Activated naive CD8-positive, alpha-beta T cell (primary cell): ENCODE data around the gene GPR176.

ENCODE experiments used
- H3K27ac Mint-ChIP-seq: one replicate; pipeline ENCODE4 v1.8.0; 2021; ENCODE audit warnings: mixed read lengths
- H3K27me3 Mint-ChIP-seq: one replicate; pipeline ENCODE4 v1.8.0; 2021; ENCODE audit warnings: mixed read lengths
- H3K36me3 Mint-ChIP-seq: one replicate; pipeline ENCODE4 v1.8.0; 2021; ENCODE audit warnings: mixed read lengths
- H3K4me1 Mint-ChIP-seq: one replicate; pipeline ENCODE4 v1.8.0; 2021; ENCODE audit warnings: low read depth, mixed read lengths
- H3K4me3 Mint-ChIP-seq: one replicate; pipeline ENCODE4 v1.8.0; 2021; ENCODE audit warnings: mild to moderate bottlenecking, mixed read lengths
- H3K9me3 Mint-ChIP-seq: one replicate; pipeline ENCODE4 v1.8.0; 2021; ENCODE audit warnings: low read depth, mixed read lengths

The GPR176 gene, protein sequence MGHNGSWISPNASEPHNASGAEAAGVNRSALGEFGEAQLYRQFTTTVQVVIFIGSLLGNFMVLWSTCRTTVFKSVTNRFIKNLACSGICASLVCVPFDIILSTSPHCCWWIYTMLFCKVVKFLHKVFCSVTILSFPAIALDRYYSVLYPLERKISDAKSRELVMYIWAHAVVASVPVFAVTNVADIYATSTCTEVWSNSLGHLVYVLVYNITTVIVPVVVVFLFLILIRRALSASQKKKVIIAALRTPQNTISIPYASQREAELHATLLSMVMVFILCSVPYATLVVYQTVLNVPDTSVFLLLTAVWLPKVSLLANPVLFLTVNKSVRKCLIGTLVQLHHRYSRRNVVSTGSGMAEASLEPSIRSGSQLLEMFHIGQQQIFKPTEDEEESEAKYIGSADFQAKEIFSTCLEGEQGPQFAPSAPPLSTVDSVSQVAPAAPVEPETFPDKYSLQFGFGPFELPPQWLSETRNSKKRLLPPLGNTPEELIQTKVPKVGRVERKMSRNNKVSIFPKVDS

DNA sequence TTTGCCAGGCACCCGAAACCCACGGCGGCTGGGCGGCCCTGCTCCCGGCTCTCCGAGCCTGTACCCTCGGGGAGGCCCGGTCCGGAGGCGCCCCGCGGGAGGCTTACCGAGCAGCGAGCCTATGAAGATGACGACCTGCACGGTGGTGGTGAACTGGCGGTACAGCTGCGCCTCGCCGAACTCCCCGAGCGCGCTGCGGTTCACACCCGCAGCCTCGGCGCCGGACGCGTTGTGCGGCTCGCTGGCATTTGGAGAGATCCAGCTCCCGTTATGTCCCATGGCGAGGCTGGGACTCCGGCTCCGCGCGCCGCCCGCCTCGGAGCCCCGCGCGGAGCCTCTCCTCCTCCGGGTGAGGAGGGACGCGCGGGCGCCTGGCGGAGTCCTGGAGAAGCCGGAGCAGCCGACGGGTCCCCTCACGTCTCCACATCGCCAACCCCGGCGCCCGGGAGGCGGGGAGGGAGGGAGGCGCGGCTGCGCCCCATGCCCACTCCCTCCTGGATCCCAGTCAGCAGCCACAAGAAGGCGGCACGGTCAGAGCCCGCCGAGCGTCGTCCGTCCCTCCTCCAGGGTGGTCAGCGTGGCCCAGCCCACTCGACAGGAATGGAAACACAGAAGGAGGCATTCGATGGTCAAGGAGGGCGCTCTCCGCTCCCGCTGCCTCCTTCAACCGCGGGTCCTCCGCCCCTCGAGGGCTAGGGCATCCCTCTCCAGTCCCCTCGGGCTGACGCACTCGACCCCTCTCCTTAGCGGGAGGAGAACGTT is at the start of gene GPR176:
Gene GPR176 (minus strand): TSS at position 519 of the 762 bp plus-strand sequence. CDS start 240 bp downstream, at position 279.
- Mint-ChIP-seq H3K27ac (peak within 1 kb of the TSS; percentile 85), H3K9me3 (no peaks in the 10 kb centered on the region), H3K36me3 (peaks cover 2% of the 10 kb centered on the region), H3K4me1 (peaks cover 12% of the 10 kb centered on the region), H3K4me3 (peak within 1 kb of the TSS; percentile 86), H3K27me3 (peaks cover 11% of the 10 kb centered on the region)

- Mint-ChIP-seq H3K27me3 (no peaks in the 10 kb centered on the region), H3K9me3 (no peaks in the 10 kb centered on the region), H3K4me3 (no peak overlapping the region), H3K4me1 (peaks cover 2% of the 10 kb centered on the region), H3K36me3 (peaks cover 26% of the 10 kb centered on the region), H3K27ac (no peak overlapping the region)
Observed at GRCh38 chr15:39969002-39969394, 48.9 kb upstream of the GPR176 start.

- H3K27ac Mint-ChIP-seq: peak overlapping the region; percentile 41
- peaks cover 22% of the 10 kb centered on the region for H3K36me3 Mint-ChIP-seq
- H3K9me3 Mint-ChIP-seq: no peaks in the 10 kb centered on the region
- peaks cover 2% of the 10 kb centered on the region for H3K4me1 Mint-ChIP-seq
- no peak overlapping the region for H3K4me3 Mint-ChIP-seq
- no peaks in the 10 kb centered on the region for H3K27me3 Mint-ChIP-seq
Observed at GRCh38 chr15:39968273-39969001, 48.4 kb upstream of the GPR176 start.

GRCh38 chr15:39966521-39966920 is 46.5 kb upstream of the GPR176 start:
- Mint-ChIP-seq H3K9me3 (no peaks in the 10 kb centered on the region), H3K27ac (no peak overlapping the region), H3K4me3 (no peak overlapping the region), H3K27me3 (no peaks in the 10 kb centered on the region), H3K36me3 (peaks cover 27% of the 10 kb centered on the region), H3K4me1 (peaks cover 2% of the 10 kb centered on the region)

DNA sequence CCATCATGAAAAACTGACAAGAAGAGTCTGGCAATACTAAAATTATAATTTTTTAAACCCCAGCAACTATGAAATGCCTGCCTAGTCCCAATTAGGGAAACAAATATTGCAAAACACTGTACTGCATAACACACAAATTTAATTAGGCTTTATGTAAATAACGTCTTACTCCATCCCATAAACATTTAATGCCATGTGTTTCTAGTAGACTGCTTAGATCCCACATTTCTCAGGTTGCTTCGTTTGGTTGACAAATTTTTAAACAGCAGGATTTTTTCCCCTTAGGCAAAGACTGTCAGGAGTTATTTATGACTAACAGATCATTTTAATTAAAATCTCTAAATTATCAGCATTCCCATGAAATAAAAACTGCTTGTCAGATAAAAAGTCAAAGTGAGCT is 43.7 kb upstream of the GPR176 start:
- H3K27ac Mint-ChIP-seq: no peak overlapping the region
- no peaks in the 10 kb centered on the region for H3K27me3 Mint-ChIP-seq
- peaks cover 25% of the 10 kb centered on the region for H3K36me3 Mint-ChIP-seq
- H3K9me3 Mint-ChIP-seq: no peaks in the 10 kb centered on the region
- H3K4me3 Mint-ChIP-seq: no peak overlapping the region
- H3K4me1 Mint-ChIP-seq: peaks cover 2% of the 10 kb centered on the region

DNA sequence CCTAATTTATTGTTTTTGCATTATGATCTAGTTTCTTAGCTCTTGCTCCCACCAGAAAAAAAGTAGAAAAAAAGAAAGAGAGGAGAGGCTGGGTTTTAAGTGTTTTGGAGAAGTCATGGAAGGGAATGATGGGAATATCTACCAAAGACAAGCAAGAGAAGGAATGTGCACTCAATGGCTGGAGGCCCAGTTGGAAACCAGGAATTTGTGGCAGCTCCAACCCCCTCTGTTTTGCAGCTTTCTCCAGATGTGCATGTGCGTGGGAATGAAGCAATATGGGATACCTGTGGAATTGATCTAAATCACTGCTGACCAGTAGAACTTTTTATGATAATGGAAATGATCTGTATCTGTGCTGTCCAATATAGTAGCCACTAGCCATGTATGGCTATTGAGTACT is 41.0 kb upstream of the GPR176 start:
- Mint-ChIP-seq H3K27me3 (no peaks in the 10 kb centered on the region), H3K9me3 (no peaks in the 10 kb centered on the region), H3K27ac (no peak overlapping the region), H3K4me3 (no peak overlapping the region), H3K36me3 (peaks cover 30% of the 10 kb centered on the region), H3K4me1 (no peaks in the 10 kb centered on the region)

DNA sequence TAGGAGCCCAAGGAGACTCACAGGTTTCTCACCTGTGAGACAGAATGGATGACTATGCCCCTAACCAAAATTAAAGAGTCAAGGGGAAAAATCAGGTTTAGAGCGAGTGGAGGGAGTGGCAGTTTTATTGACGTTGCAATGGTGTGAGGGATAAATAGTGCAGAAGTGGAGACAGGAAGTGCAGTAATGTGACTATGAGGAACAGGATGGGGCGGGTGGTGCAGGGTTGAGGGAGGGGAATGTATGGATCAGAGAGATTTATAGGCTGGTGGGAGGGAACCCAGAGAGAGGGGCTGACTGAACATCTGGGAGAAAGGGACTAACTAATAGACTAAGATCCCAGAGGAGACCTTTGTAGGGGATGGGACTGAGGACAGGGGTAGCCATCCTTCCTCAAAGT is 40.3 kb upstream of the GPR176 start:
- H3K4me3 Mint-ChIP-seq: no peak overlapping the region
- no peaks in the 10 kb centered on the region for H3K9me3 Mint-ChIP-seq
- H3K27me3 Mint-ChIP-seq: no peaks in the 10 kb centered on the region
- H3K4me1 Mint-ChIP-seq: no peaks in the 10 kb centered on the region
- H3K27ac Mint-ChIP-seq: no peak overlapping the region
- peaks cover 28% of the 10 kb centered on the region for H3K36me3 Mint-ChIP-seq

DNA sequence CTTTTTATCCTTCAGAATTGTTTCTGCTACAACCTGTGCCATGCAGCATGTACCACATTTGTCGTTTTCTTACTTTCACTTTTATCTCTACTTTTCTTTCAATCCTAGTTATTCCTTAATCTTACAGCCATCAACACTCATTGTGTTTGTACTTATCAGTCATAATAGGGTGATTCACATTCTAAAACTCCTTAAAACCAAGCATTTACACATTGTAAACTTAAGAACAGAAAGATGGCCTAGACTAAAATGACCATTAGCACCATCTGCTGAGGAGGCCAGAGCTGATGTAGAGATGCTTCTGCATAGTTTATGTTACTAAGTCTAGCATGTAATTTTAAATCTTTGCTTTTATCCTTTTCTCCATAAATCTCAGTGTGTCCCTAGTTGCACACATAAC is 39.3 kb upstream of the GPR176 start:
- H3K27ac Mint-ChIP-seq: no peak overlapping the region
- H3K4me1 Mint-ChIP-seq: no peaks in the 10 kb centered on the region
- peaks cover 30% of the 10 kb centered on the region for H3K36me3 Mint-ChIP-seq
- H3K4me3 Mint-ChIP-seq: no peak overlapping the region
- H3K9me3 Mint-ChIP-seq: no peaks in the 10 kb centered on the region
- no peaks in the 10 kb centered on the region for H3K27me3 Mint-ChIP-seq

DNA sequence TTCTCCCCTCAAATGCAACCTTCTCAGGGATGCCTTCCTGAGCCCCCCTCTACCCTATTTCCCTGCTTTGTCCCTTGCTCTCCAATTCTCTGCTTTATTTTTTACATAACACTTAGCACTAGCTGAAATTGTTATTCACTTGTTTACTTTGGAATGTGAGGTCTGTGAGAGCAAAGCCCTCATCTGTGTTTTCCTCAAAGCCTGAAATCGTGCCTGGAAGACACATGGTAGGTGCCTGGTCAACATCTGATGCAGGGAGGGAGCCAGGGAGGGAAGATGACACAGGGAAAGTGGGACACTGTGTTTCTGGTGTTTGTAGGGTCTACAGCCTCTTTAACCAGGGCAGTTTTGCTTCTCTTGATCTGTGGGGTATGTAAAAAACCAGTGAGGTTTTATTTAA is 37.4 kb upstream of the GPR176 start:
- Mint-ChIP-seq H3K27me3 (no peaks in the 10 kb centered on the region), H3K4me3 (no peak overlapping the region), H3K27ac (no peak overlapping the region), H3K36me3 (peaks cover 32% of the 10 kb centered on the region), H3K4me1 (no peaks in the 10 kb centered on the region), H3K9me3 (no peaks in the 10 kb centered on the region)

- Mint-ChIP-seq H3K4me3 (no peak overlapping the region), H3K9me3 (no peaks in the 10 kb centered on the region), H3K27me3 (no peaks in the 10 kb centered on the region), H3K27ac (no peak overlapping the region), H3K36me3 (peaks cover 42% of the 10 kb centered on the region), H3K4me1 (no peaks in the 10 kb centered on the region)
Observed at GRCh38 chr15:39953521-39953920, 33.5 kb upstream of the GPR176 start.

GRCh38 chr15:39951561-39951960 is 31.5 kb upstream of the GPR176 start:
- H3K4me3 Mint-ChIP-seq: no peak overlapping the region
- H3K27me3 Mint-ChIP-seq: no peaks in the 10 kb centered on the region
- H3K36me3 Mint-ChIP-seq: peaks cover 29% of the 10 kb centered on the region
- no peak overlapping the region for H3K27ac Mint-ChIP-seq
- no peaks in the 10 kb centered on the region for H3K4me1 Mint-ChIP-seq
- H3K9me3 Mint-ChIP-seq: no peaks in the 10 kb centered on the region

- H3K36me3 Mint-ChIP-seq: peaks cover 32% of the 10 kb centered on the region
- no peak overlapping the region for H3K4me3 Mint-ChIP-seq
Observed at GRCh38 chr15:39948817-39949216, 28.8 kb upstream of the GPR176 start.

DNA sequence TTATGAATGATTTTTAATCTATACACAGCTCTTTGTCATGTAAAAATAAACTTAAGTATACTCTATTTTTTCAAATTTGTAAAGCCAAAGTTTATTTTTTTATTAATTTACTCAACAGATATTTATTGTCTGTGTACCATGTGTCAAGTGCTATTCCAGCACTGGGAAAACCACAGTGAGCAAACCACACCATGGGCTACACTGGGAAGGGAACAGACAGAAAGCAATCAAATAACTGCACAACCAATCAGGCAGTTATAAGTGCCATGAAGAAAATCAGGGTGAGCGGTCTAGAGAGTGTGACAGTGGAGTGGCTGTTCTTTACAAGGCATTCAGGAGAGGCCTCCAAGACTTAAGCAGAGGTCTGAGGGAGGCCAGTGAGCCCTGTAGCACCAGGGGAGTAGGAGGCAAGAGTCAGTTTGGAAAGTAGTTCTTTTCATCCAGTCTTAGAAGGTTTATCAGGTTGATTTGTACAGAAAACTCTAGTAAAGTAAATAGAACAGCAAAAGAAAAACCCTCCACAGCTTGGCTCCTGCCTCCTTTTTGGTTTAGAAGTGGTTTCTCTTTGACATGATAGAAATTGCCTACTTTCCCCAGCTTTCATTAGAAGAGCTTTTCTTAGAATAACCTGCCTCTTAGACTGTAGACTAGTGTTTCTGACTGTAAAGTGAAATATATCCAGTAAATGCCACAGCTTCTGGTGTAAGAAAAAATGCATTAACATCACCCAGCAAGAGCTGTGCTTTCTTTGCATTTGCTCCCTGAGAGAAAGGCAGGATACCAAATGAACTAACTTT is 27.5 kb upstream of the GPR176 start:
- H3K9me3 Mint-ChIP-seq: no peaks in the 10 kb centered on the region
- H3K27ac Mint-ChIP-seq: no peak overlapping the region
- H3K36me3 Mint-ChIP-seq: peaks cover 26% of the 10 kb centered on the region
- H3K4me3 Mint-ChIP-seq: no peak overlapping the region
- H3K27me3 Mint-ChIP-seq: no peaks in the 10 kb centered on the region
- H3K4me1 Mint-ChIP-seq: no peaks in the 10 kb centered on the region

More at GRCh38 chr15:39948817-39949216, 28.8 kb upstream of the GPR176 start:
- Mint-ChIP-seq H3K9me3 (no peaks in the 10 kb centered on the region), H3K4me1 (no peaks in the 10 kb centered on the region), H3K27ac (no peak overlapping the region), H3K27me3 (no peaks in the 10 kb centered on the region)

- H3K36me3 Mint-ChIP-seq: peaks cover 26% of the 10 kb centered on the region
- no peak overlapping the region for H3K27ac Mint-ChIP-seq
- peaks cover 2% of the 10 kb centered on the region for H3K4me1 Mint-ChIP-seq
- H3K27me3 Mint-ChIP-seq: no peaks in the 10 kb centered on the region
- H3K9me3 Mint-ChIP-seq: no peaks in the 10 kb centered on the region
- no peak overlapping the region for H3K4me3 Mint-ChIP-seq
Observed at GRCh38 chr15:39946862-39947261, 26.8 kb upstream of the GPR176 start.
